Measurements from ENCODE around the gene ARL15.

- TF ChIP-seq POLR2AphosphoS5 (IDR thresholded peaks at IDR 0.05; ENCODE audit: borderline replicate concordance, low read depth, low read length) = no peak
- TF ChIP-seq EZH2 (IDR thresholded peaks at IDR 0.05) = no peak
- TF ChIP-seq FOXP2 (optimal IDR thresholded peaks at IDR 0.05; ENCODE audit: control extremely low read depth, extremely low read length, insufficient read depth) = no peak
Measured at GRCh38 chr5:54093081-54093492, 217.3 kb downstream of the ARL15 start.
